SK-N-SH treated with all-trans-retinoic acid at 6 μM for 48 hours (cell line): ENCODE measurements around the gene OBSCN.

Experiments
- ARNTL ChIP-seq: fragments of 450-650 bp; formaldehyde crosslinking; IDR thresholded peaks from 2 replicates; pipeline ENCODE4 v1.5.0; 2020; ENCODE audit warnings: low read depth, mild to moderate bottlenecking, moderate library complexity, borderline replicate concordance
- CSDC2 ChIP-seq: fragments of 250-450 bp; sonication (Bioruptor Pico); IDR thresholded peaks from 2 replicates; pipeline ENCODE4 v1.5.0; 2020; ENCODE audit warnings: mild to moderate bottlenecking, moderate library complexity
- ESRRG ChIP-seq: fragments of 250-450 bp; sonication (Bioruptor Pico); IDR thresholded peaks from 2 replicates; pipeline ENCODE4 v1.6.1; 2021; ENCODE audit warnings: mild to moderate bottlenecking
- PATZ1 ChIP-seq: fragments of 250-450 bp; sonication (Bioruptor Pico); IDR thresholded peaks from 2 replicates; pipeline ENCODE4 v1.8.0; 2020; ENCODE audit warnings: mild to moderate bottlenecking, moderate library complexity, borderline replicate concordance
- SNAI2 ChIP-seq: fragments of 250-450 bp; sonication (Bioruptor Pico); IDR thresholded peaks from 2 replicates; pipeline ENCODE4 v1.5.0; 2020; ENCODE audit warnings: mild to moderate bottlenecking, moderate library complexity

DNA sequence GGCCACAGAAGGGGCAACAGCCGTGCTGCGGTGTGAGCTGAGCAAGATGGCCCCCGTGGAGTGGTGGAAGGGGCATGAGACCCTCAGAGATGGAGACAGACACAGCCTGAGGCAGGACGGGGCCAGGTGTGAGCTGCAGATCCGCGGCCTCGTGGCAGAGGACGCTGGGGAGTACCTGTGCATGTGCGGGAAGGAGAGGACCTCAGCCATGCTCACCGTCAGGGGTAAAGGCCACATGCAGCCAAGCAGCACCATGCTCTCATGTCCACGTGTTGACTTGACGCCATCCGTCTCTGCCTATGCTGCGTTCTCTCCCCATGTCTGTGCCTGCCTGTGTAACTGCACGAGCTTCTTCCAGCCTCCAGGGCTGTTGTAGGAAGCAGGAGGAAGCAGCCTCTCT lies 85.5 kb downstream of the OBSCN start:
- TF ChIP-seq ESRRG (CRISPR knock-in tag) (no peak), PATZ1 (no peak), ARNTL (CRISPR knock-in tag) (no peak), SNAI2 (no peak), CSDC2 (CRISPR knock-in tag) (no peak)
